Urinary bladder (tissue), 4 donors: ENCODE results near the gene LIN37. TPM values are rescaled to one million over a fixed set of nuclear protein-coding genes. Genes with fewer than 3 reads are reported as not detected.

Experiments
- DNase-seq: peaks from one replicate; pipeline ENCODE4 v3.0.0-alpha.2; 2015; ENCODE audit errors: extremely low spot score
- H3K27ac ChIP-seq: one replicate; pipeline ENCODE4 v1.5.1; 2013; ENCODE audit warnings: low read depth, mild to moderate bottlenecking, moderate library complexity
- H3K36me3 ChIP-seq: one replicate; pipeline ENCODE4 v1.6.1; 2013; ENCODE audit warnings: mild to moderate bottlenecking, moderate library complexity; ENCODE audit not compliant: insufficient read depth
- H3K4me1 ChIP-seq: one replicate; pipeline ENCODE4 v1.6.1; 2013; ENCODE audit warnings: mild to moderate bottlenecking, moderate library complexity; ENCODE audit not compliant: insufficient read depth
- H3K4me3 ChIP-seq: one replicate; pipeline ENCODE4 v1.5.1; 2013; ENCODE audit warnings: low read depth, low read length
- WGBS: extraction: QIAGEN DNeasy Blood & Tissue Kit; methylation state at CpG from one replicate; pipeline ENCODE4 v1.1.7; 2013; 5-methylcytosine and 5-hydroxymethylcytosine counted together
- polyA plus RNA-seq: library from polyadenylated mRNA; stranded (reverse); fragments of 200-250 nt; gene quantifications from one replicate; pipeline ENCODE4 v1.2.3, GENCODE V29; 2013
- total RNA-seq: library from RNA; depleted of rRNA; stranded (reverse); fragments of >200 nt; gene quantifications from one replicate; pipeline ENCODE4 v1.2.3, GENCODE V29; 2014
- donor health status: healthy with polysubstance abuse.
- donor health status: healthy.

LIN37 gene
- total and polyA plus RNA-seq, 2 donors = 5.4 to 18.8 TPM

DNA sequence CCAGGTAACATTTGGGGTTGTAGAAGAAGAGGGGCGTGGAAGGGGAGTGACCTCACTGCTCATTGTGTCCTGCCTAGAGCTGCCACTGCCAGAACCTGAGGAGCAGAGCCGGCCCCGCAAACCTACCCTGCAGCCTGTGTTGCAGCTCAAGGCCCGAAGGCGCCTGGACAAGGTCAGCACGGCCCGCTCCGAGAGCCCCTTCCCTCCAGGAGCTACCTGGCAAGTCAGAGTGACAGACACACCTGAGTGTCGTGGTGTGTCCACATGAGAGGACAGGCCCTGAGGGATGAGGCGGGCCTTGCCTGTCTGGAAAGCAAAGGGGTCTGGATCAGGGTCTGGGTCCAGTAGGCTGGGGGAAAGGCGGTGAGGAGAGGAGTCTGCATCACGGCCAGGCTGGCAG lies 23.8 kb upstream of the LIN37 start:
- no peak overlapping the region for H3K27ac ChIP-seq
- no peaks in the 10 kb centered on the region for H3K4me1 ChIP-seq
- DNase-seq = no peak
- peaks cover 15% of the 10 kb centered on the region for H3K36me3 ChIP-seq
- 95% methylated on average over 12 of the region's 12 CpGs for WGBS
- H3K4me3 ChIP-seq = no peak overlapping the region

DNA sequence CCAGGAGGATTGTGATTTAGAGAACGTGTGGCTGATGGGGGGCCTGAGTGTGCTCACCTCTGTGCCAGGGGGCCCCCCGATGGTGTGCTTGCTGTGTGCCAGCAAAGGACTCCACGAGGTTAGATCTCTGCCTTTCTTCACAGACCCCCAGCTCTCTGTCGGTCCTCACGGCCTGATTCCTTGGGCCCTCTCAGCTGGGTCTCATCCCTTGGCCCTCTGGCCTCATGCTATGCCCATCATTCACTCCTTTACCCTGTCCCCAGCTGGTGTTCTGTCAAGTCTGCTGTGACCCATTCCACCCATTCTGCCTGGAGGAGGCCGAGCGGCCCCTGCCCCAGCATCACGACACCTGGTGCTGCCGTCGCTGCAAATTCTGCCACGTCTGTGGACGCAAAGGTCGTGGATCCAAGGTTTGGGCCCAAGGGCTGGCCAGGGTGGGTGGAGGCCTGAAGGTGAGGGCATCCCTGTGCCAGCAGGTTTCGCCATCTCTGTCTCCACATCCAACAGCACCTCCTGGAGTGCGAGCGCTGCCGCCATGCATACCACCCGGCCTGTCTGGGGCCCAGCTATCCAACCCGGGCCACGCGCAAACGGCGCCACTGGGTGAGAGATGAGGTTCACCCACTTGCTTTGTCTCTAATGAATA lies 23.0 kb upstream of the LIN37 start:
- H3K4me3 ChIP-seq = no peak overlapping the region
- peaks cover 18% of the 10 kb centered on the region for H3K36me3 ChIP-seq
- H3K27ac ChIP-seq = no peak overlapping the region
- WGBS = 94% methylated on average over 23 of the region's 23 CpGs
- H3K4me1 ChIP-seq = no peaks in the 10 kb centered on the region
- no peak for DNase-seq

DNA sequence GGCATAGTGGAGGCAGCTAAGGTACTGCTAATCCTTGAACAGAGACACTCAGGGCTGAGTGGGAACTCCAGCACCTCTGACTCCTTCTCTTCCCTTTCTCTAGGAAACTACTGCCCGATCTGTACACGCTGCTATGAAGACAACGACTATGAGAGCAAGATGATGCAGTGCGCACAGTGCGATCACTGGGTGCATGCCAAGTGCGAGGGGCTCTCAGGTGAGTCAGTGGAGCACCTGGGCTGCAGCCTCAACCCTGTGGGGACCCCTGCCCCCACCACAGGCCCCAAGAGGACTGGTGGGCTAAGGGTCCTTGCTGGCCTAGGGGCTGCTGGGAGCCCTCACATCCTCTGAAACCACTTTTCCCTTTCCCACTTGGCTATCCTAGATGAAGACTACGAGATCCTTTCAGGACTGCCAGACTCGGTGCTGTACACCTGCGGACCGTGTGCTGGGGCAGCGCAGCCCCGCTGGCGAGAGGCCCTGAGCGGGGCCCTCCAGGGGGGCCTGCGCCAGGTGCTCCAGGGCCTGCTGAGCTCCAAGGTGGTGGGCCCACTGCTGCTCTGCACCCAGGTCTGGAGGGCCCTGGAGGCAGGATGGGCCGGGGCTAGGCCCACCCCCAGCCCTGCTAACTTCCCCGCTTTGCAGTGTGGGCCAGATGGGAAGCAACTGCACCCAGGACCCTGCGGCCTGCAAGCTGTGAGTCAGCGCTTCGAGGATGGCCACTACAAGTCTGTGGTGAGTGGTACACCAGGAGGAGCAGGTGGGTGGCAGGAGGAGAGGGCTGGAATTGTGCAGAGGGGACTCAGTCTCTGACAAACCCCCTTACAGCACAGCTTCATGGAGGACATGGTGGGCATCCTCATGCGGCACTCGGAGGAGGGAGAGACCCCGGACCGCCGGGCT lies 21.1 kb upstream of the LIN37 start:
- peaks cover 23% of the 10 kb centered on the region for H3K36me3 ChIP-seq
- DNase-seq = no peak
- H3K27ac ChIP-seq = no peak overlapping the region
- H3K4me3 ChIP-seq = no peak overlapping the region
- WGBS = 95% methylated on average over 25 of the region's 25 CpGs
- no peaks in the 10 kb centered on the region for H3K4me1 ChIP-seq

DNA sequence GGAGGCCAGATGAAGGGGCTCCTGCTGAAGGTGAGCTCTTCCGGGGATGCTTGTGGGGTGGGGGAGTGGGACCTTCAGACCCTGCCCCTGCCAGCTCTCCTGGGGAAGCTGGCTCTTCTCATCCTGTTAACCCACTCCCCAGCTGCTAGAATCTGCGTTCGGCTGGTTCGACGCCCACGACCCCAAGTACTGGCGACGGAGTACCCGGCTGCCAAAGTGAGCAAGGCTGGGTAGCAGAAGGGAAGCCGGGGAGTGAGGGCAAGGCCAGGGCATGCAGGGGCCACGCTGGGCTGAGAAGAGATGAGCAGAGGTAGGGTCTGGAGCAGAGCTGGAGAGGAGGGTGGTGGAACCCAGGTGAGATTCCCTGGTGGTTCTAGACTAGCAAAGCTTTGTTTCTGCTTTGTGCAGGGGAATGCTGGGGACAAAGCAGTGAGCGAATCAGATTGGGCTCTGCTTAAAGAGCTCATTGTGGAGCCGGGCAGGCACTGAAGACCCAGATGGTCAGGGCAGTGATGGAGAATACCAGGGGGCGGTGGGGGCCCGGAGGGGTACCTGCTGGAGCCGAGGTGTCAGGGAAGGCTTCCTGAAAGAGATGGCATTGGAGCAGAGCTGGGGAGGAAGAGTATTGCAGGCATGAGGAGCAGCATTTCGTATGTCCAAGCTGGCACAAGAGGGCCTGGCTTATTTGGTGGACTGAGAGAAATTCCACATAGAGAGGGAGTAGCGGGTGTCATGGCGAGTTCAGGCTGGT lies 20.2 kb upstream of the LIN37 start:
- DNase-seq = no peak
- Histone ChIP-seq H3K4me1 (no peaks in the 10 kb centered on the region), H3K27ac (no peak overlapping the region), H3K36me3 (peaks cover 23% of the 10 kb centered on the region), H3K4me3 (no peak overlapping the region)
- 91% methylated on average over 19 of the region's 19 CpGs for WGBS

DNA sequence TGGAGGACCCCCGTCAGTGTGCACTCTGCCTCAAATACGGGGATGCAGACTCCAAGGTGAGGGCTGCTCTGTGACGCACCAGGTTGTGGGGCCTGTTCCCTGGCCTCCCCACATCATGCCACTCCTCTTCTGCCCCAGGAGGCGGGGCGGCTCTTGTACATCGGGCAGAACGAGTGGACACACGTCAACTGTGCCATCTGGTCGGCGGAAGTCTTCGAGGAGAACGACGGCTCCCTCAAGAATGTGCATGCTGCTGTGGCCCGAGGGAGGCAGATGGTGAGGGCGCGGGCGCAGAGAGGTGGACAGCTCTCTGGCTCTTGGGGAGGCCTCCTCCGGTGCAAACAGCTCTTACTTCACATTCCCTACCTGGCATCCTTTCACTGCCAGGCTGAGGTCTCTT lies 19.4 kb upstream of the LIN37 start:
- Histone ChIP-seq H3K4me1 (no peaks in the 10 kb centered on the region), H3K36me3 (peaks cover 20% of the 10 kb centered on the region), H3K4me3 (no peak overlapping the region), H3K27ac (no peak overlapping the region)
- DNase-seq = no peak
- WGBS = 89% methylated on average over 18 of the region's 18 CpGs

DNA sequence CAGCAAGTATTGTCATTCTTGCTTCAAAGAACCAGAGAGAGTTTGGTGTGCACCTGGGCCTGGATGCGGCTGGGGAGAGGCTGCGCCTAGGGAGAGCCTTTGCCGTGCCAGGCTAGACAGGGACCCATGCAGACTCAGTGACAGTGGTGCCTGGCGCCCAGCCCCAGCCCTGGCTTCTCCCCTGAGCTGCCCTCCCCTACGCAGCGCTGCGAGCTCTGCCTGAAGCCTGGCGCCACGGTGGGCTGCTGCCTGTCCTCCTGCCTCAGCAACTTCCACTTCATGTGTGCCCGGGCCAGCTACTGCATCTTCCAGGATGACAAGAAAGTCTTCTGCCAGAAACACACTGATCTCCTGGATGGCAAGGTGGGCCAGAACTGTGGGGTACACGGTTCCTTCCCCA lies 18.6 kb upstream of the LIN37 start:
- 94% methylated on average over 11 of the region's 11 CpGs for WGBS
- Histone ChIP-seq H3K36me3 (peaks cover 17% of the 10 kb centered on the region), H3K4me1 (no peaks in the 10 kb centered on the region), H3K4me3 (no peak overlapping the region), H3K27ac (no peak overlapping the region)
- DNase-seq = no peak

DNA sequence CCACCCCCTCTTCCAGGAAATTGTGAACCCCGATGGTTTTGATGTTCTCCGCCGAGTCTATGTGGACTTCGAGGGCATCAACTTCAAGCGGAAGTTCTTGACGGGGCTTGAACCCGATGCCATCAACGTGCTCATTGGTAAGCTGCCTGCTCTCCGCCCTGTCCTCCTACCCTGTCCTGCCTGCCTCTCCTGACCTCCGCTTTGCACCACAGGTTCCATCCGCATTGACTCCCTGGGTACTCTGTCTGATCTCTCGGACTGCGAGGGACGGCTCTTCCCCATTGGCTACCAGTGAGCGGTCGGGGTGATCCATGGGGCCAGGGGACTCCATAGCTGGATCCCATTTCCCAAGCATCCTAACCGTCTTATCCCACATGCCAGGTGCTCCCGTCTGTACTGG lies 18.1 kb upstream of the LIN37 start:
- H3K4me3 ChIP-seq = no peak overlapping the region
- no peak for DNase-seq
- peaks cover 17% of the 10 kb centered on the region for H3K36me3 ChIP-seq
- WGBS = 93% methylated on average over 18 of the region's 18 CpGs
- H3K27ac ChIP-seq = no peak overlapping the region
- no peaks in the 10 kb centered on the region for H3K4me1 ChIP-seq

DNA sequence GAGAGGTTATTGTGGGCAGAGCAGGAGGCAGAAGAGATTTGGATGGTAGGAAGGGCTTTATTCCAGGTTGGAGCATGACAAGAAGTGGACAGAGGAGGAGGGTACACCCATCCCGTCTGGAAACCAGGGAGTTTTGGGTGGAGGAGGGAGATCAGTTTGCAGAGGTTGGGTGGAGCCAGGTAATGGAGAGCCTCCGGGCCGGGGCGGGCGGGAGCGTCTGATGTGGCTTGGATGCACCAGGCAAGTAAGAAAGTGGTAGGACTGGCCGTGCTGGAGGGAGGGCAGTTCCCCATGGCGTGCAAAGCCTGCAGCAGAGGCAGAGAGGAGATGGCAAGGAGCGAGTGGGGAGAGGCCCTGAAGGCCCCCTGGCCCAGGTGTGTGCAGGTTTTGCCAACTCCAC lies 17.0 kb upstream of the LIN37 start:
- no peak for DNase-seq
- H3K36me3 ChIP-seq = peaks cover 17% of the 10 kb centered on the region

DNA sequence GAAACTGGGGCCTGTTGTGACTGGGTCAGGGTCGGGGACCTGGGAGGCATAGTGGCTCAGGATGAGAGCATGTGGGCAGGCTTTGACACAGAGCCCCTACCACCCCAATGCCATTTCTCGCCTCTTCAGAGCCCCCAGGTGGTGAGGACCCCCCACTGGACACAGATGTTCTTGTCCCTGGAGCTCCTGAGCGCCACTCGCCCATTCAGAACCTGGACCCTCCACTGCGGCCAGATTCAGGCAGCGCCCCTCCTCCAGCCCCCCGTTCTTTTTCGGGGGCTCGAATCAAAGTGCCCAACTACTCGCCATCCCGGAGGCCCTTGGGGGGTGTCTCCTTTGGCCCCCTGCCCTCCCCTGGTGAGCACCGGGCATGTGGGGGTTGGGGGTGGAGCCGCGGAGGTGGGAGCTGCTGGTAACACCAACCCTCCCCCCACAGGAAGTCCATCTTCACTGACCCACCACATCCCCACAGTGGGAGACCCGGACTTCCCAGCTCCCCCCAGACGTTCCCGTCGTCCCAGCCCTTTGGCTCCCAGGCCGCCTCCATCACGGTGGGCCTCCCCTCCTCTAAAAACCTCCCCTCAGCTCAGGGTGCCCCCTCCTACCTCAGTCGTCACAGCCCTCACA lies 16.5 kb upstream of the LIN37 start:
- no peak overlapping the region for H3K27ac ChIP-seq
- DNase-seq = no peak
- no peaks in the 10 kb centered on the region for H3K4me1 ChIP-seq
- H3K36me3 ChIP-seq = peaks cover 18% of the 10 kb centered on the region
- 85% methylated on average over 21 of the region's 21 CpGs for WGBS
- H3K4me3 ChIP-seq = no peak overlapping the region

More for the DNA sequence above, 17.0 kb upstream of the LIN37 start:
- no peak overlapping the region for H3K4me3 ChIP-seq
- no peak overlapping the region for H3K27ac ChIP-seq
- WGBS = 85% methylated on average over 9 of the region's 9 CpGs
- H3K4me1 ChIP-seq = no peaks in the 10 kb centered on the region

DNA sequence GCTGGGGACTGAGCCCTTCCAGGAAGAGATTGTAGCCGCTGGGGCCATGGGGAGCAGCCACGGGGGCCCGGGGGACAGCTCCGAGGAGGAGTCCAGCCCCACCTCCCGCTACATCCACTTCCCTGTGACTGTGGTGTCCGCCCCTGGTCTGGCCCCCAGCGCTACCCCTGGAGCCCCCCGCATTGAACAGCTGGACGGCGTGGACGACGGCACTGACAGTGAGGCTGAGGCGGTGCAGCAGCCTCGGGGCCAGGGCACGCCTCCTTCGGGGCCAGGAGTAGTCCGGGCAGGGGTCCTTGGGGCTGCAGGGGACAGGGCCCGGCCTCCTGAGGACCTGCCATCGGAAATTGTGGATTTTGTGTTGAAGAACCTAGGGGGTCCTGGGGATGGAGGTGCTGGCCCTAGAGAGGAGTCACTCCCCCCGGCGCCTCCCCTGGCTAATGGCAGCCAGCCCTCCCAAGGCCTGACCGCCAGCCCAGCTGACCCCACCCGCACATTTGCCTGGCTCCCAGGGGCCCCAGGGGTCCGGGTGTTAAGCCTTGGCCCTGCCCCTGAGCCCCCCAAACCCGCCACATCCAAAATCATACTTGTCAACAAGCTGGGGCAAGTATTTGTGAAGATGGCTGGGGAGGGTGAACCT lies 15.7 kb upstream of the LIN37 start:
- no peak for DNase-seq
- no peak overlapping the region for H3K27ac ChIP-seq
- H3K4me3 ChIP-seq = no peak overlapping the region
- WGBS = 79% methylated on average over 25 of the region's 25 CpGs
- peaks cover 16% of the 10 kb centered on the region for H3K36me3 ChIP-seq
- H3K4me1 ChIP-seq = no peaks in the 10 kb centered on the region

DNA sequence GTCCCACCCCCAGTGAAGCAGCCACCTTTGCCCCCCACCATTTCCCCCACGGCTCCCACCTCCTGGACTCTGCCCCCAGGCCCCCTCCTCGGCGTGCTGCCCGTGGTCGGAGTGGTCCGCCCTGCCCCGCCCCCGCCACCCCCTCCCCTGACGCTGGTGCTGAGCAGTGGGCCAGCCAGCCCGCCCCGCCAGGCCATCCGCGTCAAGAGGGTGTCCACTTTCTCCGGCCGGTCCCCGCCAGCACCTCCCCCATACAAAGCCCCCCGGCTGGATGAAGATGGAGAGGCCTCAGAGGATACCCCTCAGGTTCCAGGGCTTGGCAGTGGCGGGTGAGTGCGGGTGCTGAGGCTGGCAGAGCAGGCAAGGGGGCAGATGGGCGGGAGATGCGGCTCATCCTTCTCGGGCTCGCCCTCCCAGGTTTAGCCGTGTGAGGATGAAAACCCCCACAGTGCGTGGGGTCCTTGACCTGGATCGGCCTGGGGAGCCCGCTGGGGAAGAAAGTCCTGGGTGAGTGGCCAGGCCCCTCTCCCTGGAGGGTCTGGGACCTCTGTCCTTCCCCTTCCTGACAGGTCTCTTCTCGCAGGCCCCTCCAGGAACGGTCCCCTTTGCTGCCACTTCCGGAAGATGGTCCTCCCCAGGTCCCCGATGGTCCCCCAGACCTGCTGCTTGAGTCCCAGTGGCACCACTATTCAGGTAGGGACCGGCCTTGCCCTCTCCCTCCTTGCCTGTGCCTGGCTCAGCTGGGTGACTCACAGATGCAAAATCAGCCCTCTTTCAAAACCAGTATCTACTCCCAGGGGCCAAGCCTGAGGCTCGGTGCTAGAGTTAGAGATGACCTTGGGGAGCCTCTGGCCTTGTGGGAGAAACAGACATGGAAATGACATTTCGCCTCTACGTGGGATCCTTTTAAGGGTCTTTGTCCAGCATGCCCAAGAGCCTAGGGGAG lies 14.9 kb upstream of the LIN37 start:
- no peak overlapping the region for H3K27ac ChIP-seq
- 87% methylated on average over 35 of the region's 35 CpGs for WGBS
- peaks cover 17% of the 10 kb centered on the region for H3K36me3 ChIP-seq
- H3K4me3 ChIP-seq = no peak overlapping the region
- H3K4me1 ChIP-seq = no peaks in the 10 kb centered on the region
- no peak for DNase-seq

DNA sequence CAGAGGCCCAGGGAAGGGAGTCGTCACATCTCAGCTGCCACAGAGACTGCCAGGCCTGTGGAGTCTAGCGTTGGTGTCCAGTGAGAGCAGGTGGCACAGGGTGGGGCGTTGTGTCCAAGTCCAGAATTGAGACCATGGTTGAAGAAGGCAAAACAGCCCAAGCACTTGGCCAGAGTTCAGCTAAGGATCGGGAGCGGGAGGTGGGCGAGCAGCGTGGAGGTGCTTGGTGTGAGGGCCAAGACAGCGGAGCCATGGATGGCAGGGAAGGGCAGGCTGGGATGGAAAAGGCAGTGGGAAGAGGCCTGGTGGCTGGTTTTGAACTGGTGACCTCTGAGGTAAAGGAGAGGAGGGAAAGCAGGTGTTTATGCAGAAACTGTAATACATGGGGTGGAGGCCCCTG lies 14.1 kb upstream of the LIN37 start:
- no peak for DNase-seq
- Histone ChIP-seq H3K36me3 (peaks cover 13% of the 10 kb centered on the region), H3K27ac (no peak overlapping the region), H3K4me1 (no peaks in the 10 kb centered on the region), H3K4me3 (no peak overlapping the region)
- WGBS = 94% methylated on average over 8 of the region's 8 CpGs
